OCI-LY7 (cell line): ENCODE results near the gene KHDC4. TPM values are rescaled to one million over a fixed set of nuclear protein-coding genes. Genes with fewer than 3 reads are reported as not detected.
"Not testable (repeated sequence)": the region's sequence is repeated elsewhere in the genome, so short reads cannot be mapped to it uniquely, and the experiment has no call there.

ENCODE experiments used
- BruUV-seq: library from RNA; stranded (reverse); fragments of 400-500 nt; replicated peaks from 2 replicates; lab custom pipeline; 2021; lab: Mats Ljungman, UMichigan
- CTCF ChIA-PET: fragments of 300-600 bp; sonication (Branson Sonifier 250); formaldehyde crosslinking; loops from one replicate; lab custom pipeline; 2022; ENCODE audit warnings: antibody characterized with exemption; ENCODE audit not compliant: unreplicated experiment; lab: Charles Lee
- POLR2A ChIA-PET: fragments of 300-600 bp; sonication (Branson Sonifier 250); formaldehyde crosslinking; loops from one replicate; lab custom pipeline; 2022; ENCODE audit warnings: antibody characterized with exemption; lab: Charles Lee
- DNase-seq: peaks from one replicate; pipeline ENCODE4 v3.0.0-alpha.2; 2015; ENCODE audit warnings: low spot score
- H2AFZ ChIP-seq: fragments of 200-600 bp; sonication (generic), shearing (Covaris generic); 2 replicates; pipeline ENCODE4 v1.6.1; 2014; ENCODE audit warnings: mild to moderate bottlenecking, antibody characterized with exemption, low read length, moderate library complexity
- H3K27ac ChIP-seq: fragments of 200-600 bp; sonication (generic); 2 replicates; pipeline ENCODE4 v1.5.1; 2014; ENCODE audit warnings: mixed run types, low read depth, mild to moderate bottlenecking, moderate library complexity, low read length, inconsistent platforms; ENCODE audit not compliant: poor library complexity, severe bottlenecking
- H3K36me3 ChIP-seq: fragments of 200-600 bp; sonication (generic); 2 replicates; pipeline ENCODE4 v1.6.1; 2014; ENCODE audit warnings: mild to moderate bottlenecking, antibody characterized with exemption, low read length, moderate library complexity, mixed read lengths; ENCODE audit not compliant: insufficient read depth
- H3K4me1 ChIP-seq: fragments of 200-600 bp; sonication (generic); 2 replicates; pipeline ENCODE4 v1.5.1; 2014; ENCODE audit warnings: mild to moderate bottlenecking, low read length; ENCODE audit not compliant: insufficient read depth, poor library complexity, severe bottlenecking
- H3K4me2 ChIP-seq: fragments of 200-600 bp; sonication (generic); 2 replicates; pipeline ENCODE4 v1.6.1; 2014; ENCODE audit warnings: mild to moderate bottlenecking, low read length
- H3K4me3 ChIP-seq: fragments of 200-600 bp; sonication (generic); 2 replicates; pipeline ENCODE4 v1.5.1; 2014; ENCODE audit warnings: mild to moderate bottlenecking, low read depth, low read length; ENCODE audit not compliant: poor library complexity, severe bottlenecking
- H3K79me2 ChIP-seq: fragments of 200-600 bp; sonication (generic); 2 replicates; pipeline ENCODE4 v1.6.1; 2016; ENCODE audit warnings: low read depth, mild to moderate bottlenecking, low read length, moderate library complexity, mixed read lengths; ENCODE audit not compliant: insufficient read depth
- H3K9me2 ChIP-seq: fragments of 200-600 bp; sonication (generic); 2 replicates; pipeline ENCODE4 v1.6.1; 2016; ENCODE audit warnings: mild to moderate bottlenecking, low read length, mixed read lengths; ENCODE audit not compliant: insufficient read depth
- H3K9me3 ChIP-seq: fragments of 200-600 bp; sonication (generic); 2 replicates; pipeline ENCODE4 v1.6.1; 2014; ENCODE audit warnings: mild to moderate bottlenecking, mixed run types, low read length, mixed read lengths
- H4K20me1 ChIP-seq: fragments of 200-600 bp; sonication (generic); 2 replicates; pipeline ENCODE4 v1.6.1; 2014; ENCODE audit warnings: mild to moderate bottlenecking, antibody characterized with exemption, low read length, moderate library complexity, mixed read lengths; ENCODE audit not compliant: insufficient read depth
- CTCF ChIP-seq: fragments of 200-600 bp; sonication (generic); conservative IDR thresholded peaks from 2 replicates; pipeline ENCODE4 v1.5.1; 2014; ENCODE audit warnings: mild to moderate bottlenecking, antibody characterized with exemption, low read length, moderate library complexity, mixed read lengths
- EZH2phosphoT487 ChIP-seq: fragments of 200-600 bp; sonication (generic); IDR thresholded peaks from 2 replicates; pipeline ENCODE4 v1.6.1; 2018; ENCODE audit warnings: low read depth, borderline replicate concordance, mild to moderate bottlenecking, mixed run types, antibody characterized with exemption, low read length, moderate library complexity, mixed read lengths
- intact Hi-C: fragments of 100-400 bp; cut with micrococcal nuclease; formaldehyde crosslinking; loops from one replicate; pipeline ENCODE4 v1.10.0; 2022; ENCODE audit not compliant: unreplicated experiment
- total RNA-seq, 2 experiments: library from RNA; depleted of rRNA in 1 of 2; stranded (reverse); fragments of >200 nt in 1 of 2; shearing (Covaris generic) in 1 of 2; gene quantifications; 2 replicates each; pipeline ENCODE4 v1.2.3, GENCODE V29; 2014 to 2022

The KHDC4 gene
- total RNA-seq, 2 experiments from 2014 or later, result 88.9 to 121 TPM

GRCh38 chr1:155897746-155898145 is 36.5 kb downstream of the KHDC4 start:
- no peak overlapping the region for H3K4me3 ChIP-seq
- BruUV-seq, result no TSS peak
- ChIA-PET POLR2A (interaction anchor here (0.6 to 1.5 kb wide), 7 partner anchors 11 to 136 kb away, joined by 3 to 6 read pairs (median 5); partner anchors contain the start of gene KHDC4), CTCF (no interaction called here)
- peaks cover 27% of the 10 kb centered on the region for H3K4me1 ChIP-seq
- intact Hi-C loops, result no loop called here
- H3K9me3 ChIP-seq, result no peaks in the 10 kb centered on the region
- H3K27ac ChIP-seq, result no peak overlapping the region
- no peaks in the 10 kb centered on the region; the same call in 1 of the 2 replicates for H3K79me2 ChIP-seq
- no peaks in the 10 kb centered on the region for H4K20me1 ChIP-seq
- peaks cover 78% of the 10 kb centered on the region for H3K36me3 ChIP-seq
- DNase-seq, result no peak
- H3K9me2 ChIP-seq, result no peaks in the 10 kb centered on the region
- TF ChIP-seq EZH2phosphoT487, result no peak
- no peak for TF ChIP-seq CTCF
- H3K4me2 ChIP-seq, result no peak overlapping the region
- no peak overlapping the region for H2AFZ ChIP-seq

GRCh38 chr1:155896476-155896875 is 37.7 kb downstream of the KHDC4 start:
- CTCF ChIA-PET, H3K79me2 ChIP-seq, H3K4me2 ChIP-seq, H3K4me3 ChIP-seq, BruUV-seq, H3K9me2 ChIP-seq, POLR2A ChIA-PET, H3K27ac ChIP-seq, DNase-seq, intact Hi-C loops, H4K20me1 ChIP-seq, H2AFZ ChIP-seq, H3K9me3 ChIP-seq: not testable (repeated sequence)
- H3K4me1 ChIP-seq, result peaks cover 27% of the 10 kb centered on the region
- peaks cover 69% of the 10 kb centered on the region for H3K36me3 ChIP-seq

GRCh38 chr1:155895617-155896016 is 38.6 kb downstream of the KHDC4 start:
- H2AFZ ChIP-seq, CTCF ChIA-PET, H3K27ac ChIP-seq, H3K9me2 ChIP-seq, H3K4me2 ChIP-seq, H3K79me2 ChIP-seq, H3K9me3 ChIP-seq, BruUV-seq, intact Hi-C loops, H4K20me1 ChIP-seq, H3K4me3 ChIP-seq, DNase-seq: not testable (repeated sequence)
- POLR2A ChIA-PET, result interaction anchor here (0.9 to 3.8 kb wide), 2 partner anchors 12 to 36 kb away, joined by 5 to 17 read pairs; partner anchors contain the start of gene SYT11
- H3K36me3 ChIP-seq, result peaks cover 61% of the 10 kb centered on the region
- peaks cover 27% of the 10 kb centered on the region for H3K4me1 ChIP-seq
